Stimulated activated naive CD8-positive, alpha-beta T cell treated with anti-CD3 and anti-CD28 coated beads, Interleukin-15, amount 100 ng/mL, for 72 hours (primary cell): ENCODE results near the gene SEPTIN11.
"Not testable (repeated sequence)": the region's sequence is repeated elsewhere in the genome, so short reads cannot be mapped to it uniquely, and the experiment has no call there.

ENCODE experiments used
- ATAC-seq: fragments of 150-1000 bp; cut with Tn5 transposase; 2 replicates; pipeline ENCODE4 v1.10.0; 2021; ENCODE audit warnings: mild to moderate bottlenecking, moderate library complexity
- DNase-seq, 2 donors: peaks; one replicate each; pipeline ENCODE4 v3.0.0; 2021 to 2022
- H3K27ac Mint-ChIP-seq, 2 donors: one replicate each; pipeline ENCODE4 v1.8.0; 2022; ENCODE audit warnings: mild to moderate bottlenecking in 2 of 2, mixed read lengths in 2 of 2, moderate library complexity in 2 of 2
- H3K27me3 Mint-ChIP-seq: one replicate; pipeline ENCODE4 v1.8.0; 2022; ENCODE audit warnings: mixed read lengths
- H3K4me1 Mint-ChIP-seq: one replicate; pipeline ENCODE4 v1.8.0; 2022; ENCODE audit warnings: mild to moderate bottlenecking, mixed read lengths
- H3K4me3 Mint-ChIP-seq, 2 donors: one replicate each; pipeline ENCODE4 v1.8.0; 2022; ENCODE audit warnings: mild to moderate bottlenecking in 2 of 2, mixed read lengths in 2 of 2, moderate library complexity in 1 of 2
- H3K9me3 Mint-ChIP-seq, 2 donors: one replicate each; pipeline ENCODE4 v1.8.0; 2022; ENCODE audit warnings: mixed read lengths in 2 of 2

The SEPTIN11 gene

DNA sequence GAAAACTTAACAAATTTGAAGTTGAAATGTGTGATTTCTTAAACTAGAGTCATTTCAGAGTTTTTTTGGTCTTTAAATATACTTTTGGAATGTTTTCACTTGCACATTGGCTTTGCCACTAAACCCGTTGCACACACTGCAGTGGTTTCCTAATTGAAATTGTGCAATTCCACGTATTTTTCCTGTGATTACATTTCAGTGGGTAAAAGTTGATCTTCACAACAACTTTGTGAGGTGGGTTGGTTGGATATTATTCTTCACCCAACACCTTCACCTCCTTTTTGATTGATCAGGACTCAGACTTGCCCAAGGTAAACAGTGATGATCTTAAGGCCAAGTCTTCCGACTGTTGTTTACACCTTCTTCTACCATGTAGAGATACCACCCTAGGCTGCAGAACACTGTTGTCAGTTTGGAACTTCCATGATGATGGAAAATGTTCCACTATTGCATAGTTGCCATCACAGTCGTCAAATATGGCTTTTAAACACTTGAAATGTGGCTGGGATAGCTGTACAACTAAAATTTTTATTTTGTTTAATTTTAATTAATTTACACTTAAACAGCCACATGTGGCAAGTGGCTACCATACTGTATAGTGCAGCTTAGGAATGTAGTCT lies 13.7 kb downstream of the SEPTIN11 start:
- Mint-ChIP-seq H3K4me3 (no peak overlapping the region), H3K27me3 (no peaks in the 10 kb centered on the region), H3K9me3 (peaks cover 5 to 7% of the 10 kb centered on the region in 2 donors), H3K4me1 (peaks cover 26% of the 10 kb centered on the region), H3K27ac (no peak overlapping the region)
- ATAC-seq (no peak), DNase-seq (no peak)

DNA sequence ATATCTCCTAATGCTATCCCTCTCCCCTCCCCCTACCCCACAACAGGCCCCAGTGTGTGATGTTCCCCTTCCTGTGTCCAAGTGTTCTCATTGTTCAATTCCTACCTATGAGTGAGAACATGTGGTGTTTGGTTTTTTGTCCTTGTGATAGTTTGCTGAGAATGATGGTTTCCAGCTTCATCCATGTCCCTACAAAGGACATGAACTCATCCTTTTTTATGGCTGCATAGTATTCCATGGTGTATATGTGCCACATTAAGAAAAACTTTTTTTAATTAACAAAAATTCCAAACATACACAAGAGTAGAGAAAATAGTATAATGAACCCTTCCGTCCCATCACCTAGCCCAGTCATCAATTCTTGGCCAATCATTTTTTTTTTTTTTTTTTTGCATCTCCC lies 14.4 kb downstream of the SEPTIN11 start:
- H3K9me3 Mint-ChIP-seq, ATAC-seq, H3K27me3 Mint-ChIP-seq, DNase-seq, H3K4me3 Mint-ChIP-seq, H3K27ac Mint-ChIP-seq: not testable (repeated sequence)
- peaks cover 24% of the 10 kb centered on the region for H3K4me1 Mint-ChIP-seq

DNA sequence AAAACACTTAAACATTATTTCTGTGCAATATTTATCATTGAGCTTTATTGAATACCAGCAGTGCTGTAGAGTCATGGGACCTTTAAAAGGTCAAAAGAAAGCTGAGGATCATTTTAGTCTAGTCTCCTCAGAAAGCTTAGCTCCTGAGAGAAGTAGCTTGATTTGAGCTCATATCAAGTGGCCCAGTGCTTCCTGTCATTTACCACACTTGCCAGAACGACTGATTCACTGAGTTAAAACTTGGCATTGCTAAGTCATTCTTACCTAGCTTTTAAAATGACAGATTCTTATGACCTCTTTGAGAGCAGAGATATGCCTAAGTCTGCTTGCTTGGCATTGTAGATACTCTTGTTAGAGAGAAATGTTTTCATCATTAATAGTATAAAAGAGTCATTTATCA lies 15.2 kb downstream of the SEPTIN11 start:
- H3K27me3 Mint-ChIP-seq, result no peaks in the 10 kb centered on the region

DNA sequence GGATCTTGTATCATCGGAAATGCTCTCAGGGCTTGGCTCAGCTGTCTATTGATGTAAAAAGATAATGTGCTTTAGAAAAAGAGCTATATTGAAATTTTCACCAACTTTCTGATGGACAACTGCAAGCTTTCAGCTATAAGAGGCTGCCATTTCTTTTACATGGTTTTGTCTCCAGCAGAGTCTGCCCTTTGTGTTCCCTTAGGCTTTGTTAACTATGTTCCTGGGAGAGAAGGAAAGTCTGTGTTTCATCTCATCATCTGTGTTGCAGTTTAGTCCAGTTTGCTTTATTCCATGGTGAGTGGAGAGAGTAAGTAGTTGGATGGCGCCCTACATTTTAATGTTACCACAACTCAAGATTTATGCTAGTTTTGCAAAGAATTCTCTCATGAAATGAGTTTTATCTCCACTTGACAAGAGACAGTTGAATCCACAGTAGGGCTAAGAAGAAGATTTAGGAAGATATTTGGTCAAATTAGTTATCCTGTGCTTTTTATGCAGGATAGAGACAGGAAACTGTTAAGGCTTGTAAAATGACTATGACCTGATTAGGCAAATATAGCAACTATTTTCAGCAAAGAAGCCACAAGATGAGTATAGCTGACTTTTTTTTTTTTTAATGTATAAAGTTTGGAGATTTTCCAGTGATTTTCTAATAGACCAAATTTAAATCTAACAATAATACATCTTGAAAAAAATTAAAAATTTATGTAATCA lies 16.5 kb downstream of the SEPTIN11 start:
- no peak for DNase-seq
- peaks cover 20% of the 10 kb centered on the region for H3K4me1 Mint-ChIP-seq
- H3K27me3 Mint-ChIP-seq, result no peaks in the 10 kb centered on the region
- no peak overlapping the region for H3K27ac Mint-ChIP-seq
- peaks cover 5 to 7% of the 10 kb centered on the region in 2 donors for H3K9me3 Mint-ChIP-seq
- no peak for ATAC-seq
- H3K4me3 Mint-ChIP-seq, result no peak overlapping the region

More for the DNA sequence above, 15.2 kb downstream of the SEPTIN11 start:
- ATAC-seq, result no peak
- Mint-ChIP-seq H3K9me3 (peaks cover 5 to 7% of the 10 kb centered on the region in 2 donors), H3K4me1 (peaks cover 20% of the 10 kb centered on the region), H3K4me3 (no peak overlapping the region), H3K27ac (no peak overlapping the region)
- DNase-seq, result no peak

DNA sequence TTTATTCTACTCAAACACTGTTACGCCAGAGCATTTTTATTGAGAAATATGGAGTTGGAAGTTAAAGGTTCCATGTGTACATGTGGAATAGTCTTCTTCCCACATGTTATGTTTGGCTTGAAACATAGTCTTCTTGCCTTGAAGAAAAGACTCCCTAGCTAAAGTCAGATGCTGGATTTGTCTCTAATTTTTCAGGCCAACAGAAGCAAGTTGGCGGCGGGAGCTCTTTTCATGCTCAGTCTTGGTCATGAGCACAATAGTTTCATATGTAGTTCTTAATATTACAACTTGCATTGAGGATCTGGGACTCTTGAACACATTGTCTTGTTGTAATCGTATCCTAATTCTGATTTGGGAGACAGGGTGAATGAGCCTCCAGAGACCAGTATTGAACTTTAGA lies 19.4 kb downstream of the SEPTIN11 start:
- Mint-ChIP-seq H3K9me3 (peaks cover 5 to 6% of the 10 kb centered on the region in 2 donors), H3K4me1 (peaks cover 20% of the 10 kb centered on the region), H3K27me3 (no peaks in the 10 kb centered on the region), H3K4me3 (no peak overlapping the region), H3K27ac (no peak overlapping the region)
- ATAC-seq (no peak), DNase-seq (no peak)

DNA sequence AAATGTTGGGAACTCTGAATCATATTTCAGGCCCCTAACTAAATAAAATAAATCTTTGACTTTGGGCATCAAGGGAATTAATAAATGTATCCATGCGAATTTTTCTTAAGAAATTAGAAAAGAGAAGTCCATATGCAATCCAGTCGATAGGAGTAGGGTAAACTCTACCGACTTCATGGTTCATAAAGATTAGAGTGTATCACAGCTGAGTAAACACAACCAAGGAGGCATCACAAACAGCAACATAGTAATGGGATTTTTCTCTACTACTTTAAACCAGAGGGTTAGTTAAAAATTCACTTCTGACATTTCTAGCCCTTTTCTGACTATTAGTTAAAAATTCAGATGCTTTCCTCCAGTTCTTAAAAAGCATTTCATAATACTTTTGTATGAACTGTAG lies 19.9 kb downstream of the SEPTIN11 start:
- Mint-ChIP-seq H3K4me3 (no peak overlapping the region), H3K4me1 (peaks cover 15% of the 10 kb centered on the region), H3K9me3 (peaks cover 0 to under 1% of the 10 kb centered on the region in 2 donors), H3K27me3 (no peaks in the 10 kb centered on the region), H3K27ac (no peak overlapping the region)
- ATAC-seq (no peak), DNase-seq (no peak)

DNA sequence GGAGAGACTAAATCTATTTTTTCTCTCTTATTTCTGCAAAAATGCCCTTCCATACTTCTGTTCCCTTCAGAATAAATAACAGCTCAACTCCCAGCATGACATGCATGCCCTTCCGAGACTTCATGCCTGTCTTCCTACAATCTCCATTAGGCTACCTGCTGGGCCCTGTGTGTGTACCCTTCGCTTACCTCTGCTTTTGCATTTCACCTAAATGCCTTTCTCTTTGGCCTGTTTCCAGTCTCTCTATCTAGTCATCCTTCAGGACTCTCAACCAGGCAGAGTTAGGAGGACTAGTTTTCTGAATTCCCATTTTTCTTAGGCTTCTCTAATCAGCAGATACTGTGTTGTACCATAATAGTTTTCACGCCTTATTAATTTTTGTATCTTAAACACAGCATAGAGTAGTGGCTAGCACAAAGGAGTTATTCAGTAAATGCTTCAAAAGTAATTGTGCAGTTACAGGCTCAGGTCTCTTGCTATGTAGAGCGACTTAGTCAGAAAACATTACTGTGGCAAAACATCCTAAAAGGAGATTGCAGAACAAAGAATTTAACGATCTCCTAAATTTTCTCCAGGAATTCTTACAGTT lies 20.5 kb downstream of the SEPTIN11 start:
- Mint-ChIP-seq H3K4me3 (no peak overlapping the region), H3K27ac (no peak overlapping the region), H3K4me1 (peaks cover 13% of the 10 kb centered on the region), H3K27me3 (no peaks in the 10 kb centered on the region), H3K9me3 (no peaks in the 10 kb centered on the region)
- DNase-seq (no peak), ATAC-seq (no peak)

DNA sequence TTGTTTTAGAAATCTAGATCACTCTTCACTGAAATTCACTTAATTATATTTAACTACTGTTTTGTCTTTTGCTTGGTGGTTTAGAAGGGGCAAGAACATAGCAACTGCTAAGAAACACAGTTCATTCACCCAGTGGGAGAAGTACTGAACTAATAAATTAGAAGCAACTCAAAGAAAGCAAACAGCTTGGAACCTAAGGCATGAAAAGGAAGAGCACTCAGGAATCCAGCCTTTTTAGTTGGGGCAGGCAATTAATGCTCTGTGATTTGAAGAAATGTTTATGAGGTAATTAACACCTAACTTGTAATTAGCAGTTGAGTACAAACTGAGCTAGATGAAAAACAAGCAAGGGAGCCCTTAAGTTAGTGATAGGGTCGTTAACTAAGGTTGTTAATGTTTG lies 22.8 kb downstream of the SEPTIN11 start:
- no peak overlapping the region for H3K4me3 Mint-ChIP-seq
- DNase-seq, result no peak
- no peaks in the 10 kb centered on the region for H3K9me3 Mint-ChIP-seq
- ATAC-seq, result no peak
- peak overlapping the region in 1 of 2 donors; percentile 0 for H3K27ac Mint-ChIP-seq
- no peaks in the 10 kb centered on the region for H3K27me3 Mint-ChIP-seq
- peaks cover 24% of the 10 kb centered on the region for H3K4me1 Mint-ChIP-seq

DNA sequence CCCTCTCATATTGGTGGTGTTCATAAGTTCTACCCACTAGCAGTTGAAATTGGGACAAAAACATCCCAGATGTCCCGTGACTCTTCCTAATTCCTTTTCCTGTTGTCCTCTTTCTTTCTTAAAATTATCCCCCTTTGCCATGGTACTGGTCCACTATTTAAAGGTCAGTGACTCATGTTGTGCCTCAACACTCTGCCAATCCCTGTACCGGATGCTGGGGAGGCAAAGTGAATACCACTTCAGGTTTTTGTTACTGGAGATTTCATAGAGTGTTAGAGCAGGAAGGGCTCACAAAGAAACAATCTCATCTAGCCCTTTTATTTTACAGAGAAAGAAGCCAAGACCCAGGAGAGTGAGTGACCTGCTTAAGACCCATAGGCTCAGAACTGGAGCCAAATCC lies 24.6 kb downstream of the SEPTIN11 start:
- DNase-seq (no peak), ATAC-seq (no peak)
- Mint-ChIP-seq H3K4me3 (no peak overlapping the region), H3K27ac (no peak overlapping the region), H3K4me1 (peaks cover 38% of the 10 kb centered on the region), H3K9me3 (peaks cover 4% of the 10 kb centered on the region in 2 donors), H3K27me3 (no peaks in the 10 kb centered on the region)

DNA sequence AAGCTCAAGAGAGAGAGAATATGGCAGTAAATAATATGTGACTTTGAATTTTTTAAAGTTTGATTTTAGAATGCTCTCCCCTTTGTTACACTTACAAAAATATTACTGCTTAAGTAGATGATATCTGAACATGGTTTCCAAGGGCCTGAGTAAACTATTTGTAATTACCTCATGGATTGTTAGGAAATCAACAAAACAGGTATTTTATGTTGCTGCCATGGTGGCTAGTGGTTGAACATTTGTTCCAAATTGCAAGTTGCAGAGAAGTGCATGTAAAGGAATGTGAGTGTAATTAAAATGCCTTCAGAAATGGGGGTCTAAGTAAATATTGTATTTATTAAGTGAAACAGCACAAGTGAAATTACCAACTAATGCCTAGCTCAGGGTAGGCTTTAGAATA lies 27.6 kb downstream of the SEPTIN11 start:
- ATAC-seq, result no peak
- H3K4me1 Mint-ChIP-seq, result peaks cover 47% of the 10 kb centered on the region
- DNase-seq, result no peak
- no peak overlapping the region for H3K27ac Mint-ChIP-seq
- no peaks in the 10 kb centered on the region for H3K27me3 Mint-ChIP-seq
- H3K9me3 Mint-ChIP-seq, result peaks cover 4 to 6% of the 10 kb centered on the region in 2 donors
- no peak overlapping the region for H3K4me3 Mint-ChIP-seq

DNA sequence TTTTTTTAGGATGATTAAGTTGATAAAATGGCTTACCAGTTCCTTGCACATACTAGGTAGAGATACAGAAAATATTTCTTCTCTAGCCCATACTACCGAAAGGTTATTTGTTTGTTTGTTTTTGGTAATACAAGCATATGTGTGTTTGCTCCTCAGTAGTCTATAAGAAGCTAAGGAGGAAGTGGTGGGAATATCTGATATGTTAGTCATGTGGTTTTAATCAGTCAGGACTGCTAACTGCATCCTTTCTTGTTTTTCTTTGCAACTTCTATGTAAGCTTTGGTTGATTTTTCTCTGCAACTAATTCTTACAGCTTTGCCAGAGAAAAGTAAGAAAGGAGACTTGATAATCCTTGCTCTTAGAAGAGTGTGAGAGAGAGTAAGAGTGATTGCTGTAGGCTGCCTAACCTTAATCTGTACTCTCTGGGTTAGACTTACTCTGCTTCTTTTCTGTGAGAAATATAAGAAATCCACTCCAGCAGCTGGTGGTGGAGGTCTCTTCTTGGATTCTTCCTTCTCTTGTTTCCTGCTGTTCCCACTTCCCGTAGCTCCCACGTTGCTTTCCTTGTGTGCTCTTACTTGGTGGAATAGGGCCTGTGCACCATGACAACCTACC lies 28.3 kb downstream of the SEPTIN11 start:
- Mint-ChIP-seq H3K4me3 (no peak overlapping the region), H3K27ac (no peak overlapping the region), H3K4me1 (peaks cover 55% of the 10 kb centered on the region), H3K27me3 (no peaks in the 10 kb centered on the region), H3K9me3 (peaks cover 4 to 6% of the 10 kb centered on the region in 2 donors)
- no peak for DNase-seq
- ATAC-seq, result no peak

DNA sequence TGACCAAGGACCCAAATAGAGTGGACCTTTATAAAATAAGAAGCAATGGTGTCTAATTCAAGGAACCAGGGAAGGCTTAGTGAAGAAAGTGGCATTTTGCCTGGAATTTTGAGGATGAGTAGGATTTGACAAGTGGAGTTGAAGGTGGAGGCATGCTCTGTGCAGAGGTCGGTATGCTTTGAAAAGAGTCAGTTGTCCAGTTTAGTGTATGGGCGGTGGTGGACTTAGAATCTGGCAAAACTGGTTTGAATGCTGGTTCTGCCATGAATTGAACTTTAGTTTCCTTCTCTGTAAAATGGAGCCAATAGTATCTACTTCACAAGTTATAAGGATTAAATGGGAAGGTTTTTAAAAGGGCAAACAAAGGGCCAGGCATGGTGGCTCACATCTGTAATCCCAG lies 29.7 kb downstream of the SEPTIN11 start:
- DNase-seq, result no peak
- peaks cover 4 to 6% of the 10 kb centered on the region in 2 donors for H3K9me3 Mint-ChIP-seq
- H3K4me1 Mint-ChIP-seq, result peaks cover 69% of the 10 kb centered on the region
- H3K27me3 Mint-ChIP-seq, result no peaks in the 10 kb centered on the region
- no peak overlapping the region for H3K27ac Mint-ChIP-seq
- no peak for ATAC-seq
- H3K4me3 Mint-ChIP-seq, result no peak overlapping the region

DNA sequence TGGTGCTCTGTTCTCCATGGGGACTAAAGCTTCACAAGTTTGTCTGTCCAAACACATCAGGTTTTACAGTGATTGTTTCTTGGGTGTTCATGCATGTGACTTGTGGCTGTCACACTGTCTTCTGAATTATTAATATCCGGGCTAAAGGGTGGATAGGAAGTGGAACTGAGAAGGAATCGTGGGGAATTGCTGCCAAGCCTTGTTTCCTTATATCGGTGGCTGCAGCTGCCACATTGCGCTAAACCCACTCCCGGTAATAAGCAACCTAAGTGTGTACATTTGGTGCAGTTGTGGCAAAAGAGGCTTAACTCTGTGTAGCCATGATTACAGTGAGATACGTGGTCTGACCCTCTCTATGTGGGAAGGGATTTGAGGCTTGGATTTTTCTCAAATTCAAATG lies 30.7 kb downstream of the SEPTIN11 start:
- no peak for DNase-seq
- Mint-ChIP-seq H3K9me3 (peaks cover 4 to 6% of the 10 kb centered on the region in 2 donors), H3K27me3 (no peaks in the 10 kb centered on the region), H3K4me1 (peaks cover 79% of the 10 kb centered on the region), H3K4me3 (no peak overlapping the region), H3K27ac (no peak overlapping the region)
- ATAC-seq, result no peak

DNA sequence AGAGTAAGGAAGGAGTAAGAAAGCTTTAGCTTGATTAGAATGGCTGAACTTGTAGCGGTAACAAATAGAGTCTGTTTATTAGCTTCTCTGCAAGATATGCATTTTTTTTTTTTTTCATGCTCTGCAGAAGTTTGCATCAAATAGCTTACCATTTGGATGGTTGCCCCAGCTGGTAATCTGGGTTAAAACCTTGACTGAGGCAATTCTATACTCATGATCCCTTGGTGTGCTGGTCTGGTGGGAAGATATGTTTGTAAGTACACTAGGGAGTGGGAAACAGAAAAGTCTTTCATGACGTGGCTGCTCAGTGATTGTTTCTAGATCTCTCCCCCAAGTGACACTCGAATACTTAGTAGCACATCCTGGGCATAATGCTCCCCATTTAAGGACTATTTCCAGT lies 32.1 kb downstream of the SEPTIN11 start:
- Mint-ChIP-seq H3K27ac (peak overlapping the region in 1 of 2 donors; percentile 47), H3K4me3 (peak overlapping the region in 1 of 2 donors; percentile 25), H3K9me3 (peaks cover 4 to 6% of the 10 kb centered on the region in 2 donors), H3K4me1 (peaks cover 86% of the 10 kb centered on the region), H3K27me3 (no peaks in the 10 kb centered on the region)
- no peak for ATAC-seq
- no peak for DNase-seq

DNA sequence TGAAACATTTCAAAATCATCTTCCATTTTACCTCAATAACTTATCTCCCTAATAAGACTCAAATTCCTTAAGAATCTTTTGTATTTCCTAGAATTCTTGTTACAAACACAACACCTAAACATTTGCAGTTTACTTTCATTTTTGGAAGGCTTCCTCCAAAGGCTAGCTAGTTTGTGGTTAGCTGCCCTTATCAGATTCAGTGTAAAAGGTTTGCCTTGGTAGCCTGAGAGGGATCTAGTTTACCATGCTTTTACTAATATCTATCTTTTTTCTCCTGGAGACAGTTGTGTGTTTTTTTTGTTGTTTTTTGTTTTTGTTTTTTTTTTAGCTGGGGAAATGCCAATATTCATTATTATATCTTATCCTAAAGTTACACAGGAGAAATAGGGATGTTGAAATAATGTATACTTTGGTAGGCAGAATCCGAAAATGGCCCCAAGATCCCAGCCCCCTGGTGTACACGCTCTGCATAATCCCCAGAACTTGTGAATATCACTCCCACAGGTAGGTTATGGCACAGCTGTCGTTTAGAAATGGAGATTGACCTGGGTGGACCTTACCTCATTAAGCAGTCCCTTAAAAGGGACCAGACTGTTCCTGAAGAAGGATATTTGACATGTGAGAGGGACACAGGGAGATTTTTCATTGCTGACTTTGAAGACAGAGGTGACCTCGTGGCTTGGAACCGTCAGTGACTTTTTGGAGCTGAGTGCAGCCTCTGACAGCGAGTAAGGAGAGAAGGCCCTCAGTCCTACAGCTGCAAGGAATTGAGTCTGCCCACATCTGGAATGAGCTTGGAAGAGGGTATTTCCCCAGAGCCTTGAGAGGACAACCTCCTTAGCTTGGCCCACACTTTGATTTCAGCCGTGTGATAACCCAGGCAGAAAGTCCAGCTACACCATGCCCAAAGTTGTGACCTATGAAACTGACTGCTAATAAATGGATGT lies 33.4 kb downstream of the SEPTIN11 start:
- DNase-seq (no peak), ATAC-seq (no peak)
- Mint-ChIP-seq H3K27me3 (no peaks in the 10 kb centered on the region), H3K4me1 (peaks cover 91% of the 10 kb centered on the region), H3K4me3 (peak overlapping the region; percentile 13 to 56), H3K27ac (peak overlapping the region; percentile 43 to 80), H3K9me3 (peaks cover 4 to 6% of the 10 kb centered on the region in 2 donors)
